Measurements from ENCODE around the gene MFAP3.
"Not testable (repeated sequence)": the region's sequence is repeated elsewhere in the genome, so short reads cannot be mapped to it uniquely, and the experiment has no call there.

- not testable (repeated sequence) for TF ChIP-seq EZH2 (IDR thresholded peaks at IDR 0.05; ENCODE audit: borderline replicate concordance, low read length); CTCF (conservative IDR thresholded peaks at IDR 0.05 in 1 of 2, IDR thresholded peaks at IDR 0.05 in 1 of 2; ENCODE audit: extremely low read depth in 1 of 2, insufficient read depth in 1 of 2, low read depth in 1 of 2, low read length in 2 of 2)
Measured at GRCh38 chr5:154069854-154070253, 31.1 kb downstream of the MFAP3 start.

Data from mammary epithelial cell (primary cell).